CD4-positive, alpha-beta T cell treated with Interleukin-17A for 4 hours (primary cell): ENCODE data around the gene MEAK7.

Source experiments
- DNase-seq: peaks from one replicate; pipeline ENCODE4 v3.0.0-alpha.2; 2020; ENCODE audit warnings: mixed read lengths

MEAK7 gene

GRCh38 chr16:84486551-84487235 is 17.8 kb downstream of the MEAK7 start:
- no peak for DNase-seq

DNA sequence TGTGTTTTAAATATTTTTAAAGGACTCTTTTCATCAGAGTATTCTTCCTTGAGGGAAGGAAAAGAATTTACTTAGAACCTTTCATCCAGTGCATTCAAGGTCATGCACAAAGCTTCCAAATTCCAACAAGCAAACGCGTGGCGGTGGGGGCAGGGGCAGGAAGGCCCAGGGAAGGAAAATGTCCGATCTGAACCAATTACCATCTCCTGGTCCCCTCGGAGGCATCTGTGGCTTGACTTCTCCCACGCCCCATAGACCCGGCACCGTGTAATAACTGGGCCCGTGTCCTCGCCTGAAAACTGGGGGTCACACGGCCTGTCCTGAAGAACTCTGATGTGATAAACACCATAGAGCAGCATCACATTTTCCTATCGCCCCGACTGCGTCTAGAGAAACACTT is 18.3 kb downstream of the MEAK7 start:
- no peak for DNase-seq

GRCh38 chr16:84485255-84486010 is 19.0 kb downstream of the MEAK7 start:
- DNase-seq = no peak

DNA sequence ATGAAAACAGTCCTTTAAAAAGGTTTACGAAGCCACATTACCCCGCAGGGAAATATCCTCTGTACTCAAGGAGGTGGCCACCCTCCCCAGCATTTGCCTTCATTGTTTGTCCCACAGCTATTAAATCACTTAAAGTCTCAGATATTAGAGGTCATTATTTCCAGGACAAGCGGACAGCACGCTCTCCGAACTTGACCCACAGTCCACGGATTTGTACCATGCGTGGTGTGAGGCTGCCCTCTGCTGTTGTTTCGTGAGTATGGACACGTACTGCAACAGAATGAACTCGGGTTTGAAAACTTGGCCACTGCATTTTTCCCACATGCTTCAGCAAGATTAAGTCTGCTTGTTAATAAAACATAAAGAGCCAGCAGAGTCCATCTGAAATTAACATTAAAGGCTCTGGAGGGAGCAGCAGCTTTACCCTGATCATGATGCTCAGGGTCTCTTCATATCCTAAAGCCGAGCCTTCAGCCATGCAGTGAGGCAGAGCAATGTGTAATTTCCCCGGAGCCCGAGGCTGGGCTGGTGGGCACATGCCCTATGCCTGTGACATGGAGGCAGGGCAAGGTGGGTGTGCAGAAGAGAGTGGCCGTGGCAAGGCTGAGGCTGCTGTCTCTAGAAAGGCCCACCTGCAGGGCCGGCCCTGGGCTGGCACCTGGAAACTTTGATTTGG is 19.7 kb downstream of the MEAK7 start:
- no peak for DNase-seq

DNA sequence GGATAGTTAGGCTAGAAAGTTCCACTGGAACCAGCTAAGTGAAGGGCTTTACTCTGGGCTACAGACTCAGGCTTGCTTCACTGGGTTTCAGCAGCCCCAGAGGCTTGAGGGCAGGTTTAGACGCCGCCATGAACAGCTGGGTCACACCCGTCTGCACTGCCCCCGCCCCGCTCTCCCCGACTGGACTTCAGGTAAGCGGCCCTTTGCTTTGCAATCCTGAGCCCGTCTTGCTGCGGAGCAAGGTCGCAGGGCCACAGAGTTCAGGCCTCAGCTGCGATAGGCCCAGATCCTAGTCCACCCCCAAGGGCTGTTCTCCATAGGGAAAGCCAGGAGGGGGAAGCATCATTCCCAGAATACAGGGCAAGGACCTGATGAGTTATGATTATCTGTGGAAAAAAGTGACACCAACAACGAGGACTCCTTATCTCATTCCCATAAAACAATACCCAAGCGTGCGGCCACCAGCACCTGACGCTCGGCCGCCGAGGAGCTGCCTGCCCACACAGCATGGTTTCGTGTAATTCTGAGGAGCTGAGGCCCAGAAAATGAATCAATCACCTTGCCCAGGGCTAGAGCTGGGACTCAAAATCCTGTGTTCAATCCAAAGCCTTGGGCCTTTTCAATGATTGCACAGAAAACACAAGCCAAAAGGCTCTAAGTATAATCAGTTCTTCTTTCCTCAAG is 20.4 kb downstream of the MEAK7 start:
- DNase-seq = no peak

- no peak for DNase-seq
These were observed 21.2 kb downstream of the MEAK7 start for GRCh38 chr16:84482951-84483881.

GRCh38 chr16:84482001-84482891 is 22.2 kb downstream of the MEAK7 start:
- DNase-seq = no peak

- DNase-seq = no peak
These were observed 23.3 kb downstream of the MEAK7 start for GRCh38 chr16:84481051-84481735.

- no peak for DNase-seq
These were observed 24.6 kb downstream of the MEAK7 start for GRCh38 chr16:84479716-84480450.

DNA sequence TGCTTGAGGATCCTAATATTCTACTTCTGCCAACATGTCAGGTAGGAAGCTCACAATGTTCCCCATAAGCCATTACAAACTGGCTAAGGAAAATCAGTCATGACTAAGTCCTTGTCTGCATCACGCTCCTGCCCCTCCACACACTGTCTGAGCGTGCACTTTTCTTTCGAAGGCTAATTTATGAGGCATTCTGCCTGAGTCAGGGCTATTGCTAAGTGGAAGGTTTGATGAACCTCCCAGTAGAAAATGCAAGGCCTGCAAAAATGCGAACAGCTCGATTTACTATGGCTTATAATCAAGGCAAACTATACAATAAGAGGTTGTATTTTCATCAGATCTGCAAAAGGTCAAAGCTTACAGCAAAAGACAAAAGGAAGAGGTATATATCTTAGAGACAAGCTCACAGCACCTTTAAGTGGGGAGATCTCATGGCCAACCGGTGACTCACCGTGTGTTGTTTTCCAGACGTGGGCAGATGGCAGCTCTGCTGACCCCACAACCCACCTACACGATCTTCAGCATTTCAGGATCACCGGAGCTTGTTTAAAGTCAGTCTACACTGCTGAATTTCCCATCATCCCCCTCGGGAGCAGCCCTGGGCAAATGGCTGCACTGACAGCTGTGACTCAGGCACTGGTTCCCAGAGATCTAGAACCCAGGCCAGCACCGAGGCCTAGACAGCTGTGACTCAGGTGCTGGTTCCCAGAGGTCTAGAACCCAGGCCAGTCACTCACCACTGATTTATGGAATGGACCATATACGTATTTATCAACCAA is 26.1 kb downstream of the MEAK7 start:
- no peak for DNase-seq

- no peak for DNase-seq
These were observed 26.8 kb downstream of the MEAK7 start for GRCh38 chr16:84477661-84478060.

- DNase-seq = no peak
These were observed 28.1 kb downstream of the MEAK7 start for GRCh38 chr16:84476401-84476800.

GRCh38 chr16:84475643-84476240 is 28.7 kb downstream of the MEAK7 start:
- DNase-seq = no peak

DNA sequence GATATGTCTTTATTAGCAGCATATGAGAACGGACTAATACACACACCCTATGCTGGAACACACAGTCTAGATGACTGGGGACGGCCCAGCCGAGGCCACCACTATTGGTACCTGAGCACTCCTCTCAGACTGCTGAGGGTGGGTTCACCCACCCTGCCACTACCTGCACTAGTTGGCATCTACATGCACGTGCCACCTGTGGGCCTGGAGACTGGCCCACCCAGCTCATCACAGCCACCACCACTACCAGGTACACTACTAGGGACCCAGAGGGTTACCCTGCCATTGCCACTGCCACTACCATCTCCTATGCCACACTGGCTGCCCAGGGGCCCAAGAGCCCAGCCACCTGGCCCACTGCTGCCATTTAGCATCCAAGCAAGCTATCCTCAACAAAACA is 32.5 kb downstream of the MEAK7 start:
- no peak for DNase-seq

- DNase-seq = no peak
These were observed 33.1 kb downstream of the MEAK7 start for GRCh38 chr16:84471316-84471715.

- no peak for DNase-seq
These were observed 36.8 kb downstream of the MEAK7 start for GRCh38 chr16:84467709-84468108.

- DNase-seq = no peak
These were observed 37.2 kb downstream of the MEAK7 start for GRCh38 chr16:84467256-84467655.

DNA sequence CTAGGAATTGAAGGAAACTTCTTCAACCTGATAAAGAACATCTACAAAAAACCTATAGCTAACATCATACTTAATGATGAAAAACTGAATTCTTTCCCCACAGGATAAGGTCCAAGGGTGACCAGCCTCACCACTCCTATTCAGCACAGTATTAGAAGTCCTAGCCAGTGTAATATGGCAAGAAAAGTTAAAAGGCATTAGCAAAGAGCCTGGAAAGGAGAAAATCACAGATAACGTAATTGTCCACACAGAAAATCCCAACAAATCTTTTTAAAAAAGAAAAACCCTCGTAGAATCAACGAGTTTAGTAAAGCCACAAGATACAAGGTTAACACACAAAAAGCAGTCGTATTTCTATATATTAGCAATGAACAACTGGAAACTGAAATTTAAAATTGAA is 37.8 kb downstream of the MEAK7 start:
- no peak for DNase-seq

- DNase-seq = no peak
These were observed 39.3 kb downstream of the MEAK7 start for GRCh38 chr16:84465154-84465553.
